NCI-H128 (cell line): ENCODE data around the gene BMP8A.
"Not testable (repeated sequence)": the region's sequence is repeated elsewhere in the genome, so short reads cannot be mapped to it uniquely, and the experiment has no call there.

Source experiments
- DNase-seq: peaks from one replicate; lab custom pipeline; 2025; ENCODE audit not compliant: unreplicated experiment; lab: John Stamatoyannopoulos, UW

BMP8A gene

GRCh38 chr1:39481289-39481688, 10.1 kb upstream of the BMP8A start:
- no peak for DNase-seq

DNA sequence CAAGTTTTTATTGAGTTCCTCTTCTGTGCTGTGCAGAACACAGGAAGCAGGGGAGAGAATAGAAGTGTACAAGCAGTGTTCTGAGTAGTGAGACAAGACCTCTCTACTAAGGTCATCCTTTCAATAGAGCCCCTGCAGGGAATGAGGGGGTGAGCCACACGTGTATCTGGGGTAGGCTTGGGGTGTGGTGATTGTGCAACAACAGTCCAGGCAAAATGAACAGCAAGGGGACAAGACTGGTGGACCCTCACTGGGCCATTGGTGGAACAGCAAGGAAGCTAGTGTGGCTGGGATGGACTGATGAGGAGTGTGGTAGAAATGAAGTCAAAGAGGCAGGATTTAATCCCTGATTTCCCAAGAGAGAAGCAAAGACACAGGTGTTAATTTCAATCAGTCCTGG, 8.2 kb upstream of the BMP8A start:
- DNase-seq: no peak

GRCh38 chr1:39484564-39484963, 6.9 kb upstream of the BMP8A start:
- DNase-seq: no peak

DNA sequence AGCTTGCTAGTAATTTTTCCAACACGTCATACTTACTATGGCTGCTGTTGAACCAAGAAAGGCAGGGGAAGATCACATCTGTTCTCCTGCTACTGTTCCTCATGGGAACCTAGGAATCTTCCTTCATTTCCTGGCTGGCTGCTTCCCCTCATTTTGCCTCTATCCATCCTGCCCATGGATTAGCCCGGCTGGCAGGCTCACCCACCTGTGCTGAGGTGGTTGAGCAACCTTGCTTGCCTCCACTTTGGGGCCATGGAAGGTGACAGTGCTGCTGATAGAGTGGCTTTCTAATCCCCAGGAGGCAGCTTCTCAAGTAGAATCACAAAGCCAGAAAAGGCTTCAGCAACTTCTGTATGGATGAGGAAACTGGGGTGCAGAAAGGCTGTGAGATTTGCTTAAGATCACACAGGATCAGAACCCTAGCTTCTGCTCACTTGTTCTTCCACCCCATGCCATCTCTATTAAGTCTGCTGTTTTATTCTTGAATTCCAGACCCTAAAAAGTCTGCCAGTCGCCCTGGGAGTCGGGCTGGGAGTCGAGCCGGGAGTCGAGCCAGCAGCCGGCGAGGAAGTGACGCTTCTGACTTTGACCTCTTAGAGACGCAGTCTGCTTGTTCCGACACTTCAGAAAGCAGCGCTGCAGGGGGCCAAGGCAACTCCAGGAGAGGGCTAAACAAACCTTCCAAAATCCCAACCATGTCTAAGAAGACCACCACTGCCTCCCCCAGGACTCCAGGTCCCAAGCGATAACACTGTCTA, 6.2 kb upstream of the BMP8A start:
- DNase-seq: no peak

DNA sequence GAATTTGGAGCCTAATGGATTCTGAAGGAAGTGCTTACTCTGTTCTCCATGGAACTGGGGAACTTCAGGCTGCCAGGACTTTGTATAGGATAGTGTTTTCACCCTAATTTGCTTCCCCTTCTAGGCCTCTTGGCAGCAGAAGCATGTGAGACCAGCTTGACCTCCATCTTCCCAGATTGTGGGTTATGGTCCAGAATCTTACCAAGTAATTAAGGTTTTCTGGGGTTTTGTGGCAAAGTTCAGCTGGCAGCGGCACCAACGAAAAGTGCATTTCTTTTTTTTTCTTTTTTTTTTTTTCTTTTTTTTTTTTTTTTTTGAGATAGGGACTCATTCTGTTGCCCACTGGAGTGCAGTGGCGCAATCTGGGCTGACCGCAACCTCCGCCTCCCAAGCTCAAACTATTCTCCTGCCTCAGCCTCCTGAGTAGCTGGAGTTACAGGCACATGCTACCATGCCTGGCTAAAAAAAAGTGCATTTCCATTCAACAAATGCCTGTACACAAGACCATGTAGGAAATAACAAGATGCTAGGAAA, 3.4 kb upstream of the BMP8A start:
- DNase-seq: no peak

- no peak for DNase-seq
These were observed 2.5 kb upstream of the BMP8A start for GRCh38 chr1:39488793-39489566.

GRCh38 chr1:39489567-39490239, 1.7 kb upstream of the BMP8A start:
- DNase-seq: no peak

- no peak for DNase-seq
These were observed 765 bp upstream of the BMP8A start for GRCh38 chr1:39490596-39491145.

DNA sequence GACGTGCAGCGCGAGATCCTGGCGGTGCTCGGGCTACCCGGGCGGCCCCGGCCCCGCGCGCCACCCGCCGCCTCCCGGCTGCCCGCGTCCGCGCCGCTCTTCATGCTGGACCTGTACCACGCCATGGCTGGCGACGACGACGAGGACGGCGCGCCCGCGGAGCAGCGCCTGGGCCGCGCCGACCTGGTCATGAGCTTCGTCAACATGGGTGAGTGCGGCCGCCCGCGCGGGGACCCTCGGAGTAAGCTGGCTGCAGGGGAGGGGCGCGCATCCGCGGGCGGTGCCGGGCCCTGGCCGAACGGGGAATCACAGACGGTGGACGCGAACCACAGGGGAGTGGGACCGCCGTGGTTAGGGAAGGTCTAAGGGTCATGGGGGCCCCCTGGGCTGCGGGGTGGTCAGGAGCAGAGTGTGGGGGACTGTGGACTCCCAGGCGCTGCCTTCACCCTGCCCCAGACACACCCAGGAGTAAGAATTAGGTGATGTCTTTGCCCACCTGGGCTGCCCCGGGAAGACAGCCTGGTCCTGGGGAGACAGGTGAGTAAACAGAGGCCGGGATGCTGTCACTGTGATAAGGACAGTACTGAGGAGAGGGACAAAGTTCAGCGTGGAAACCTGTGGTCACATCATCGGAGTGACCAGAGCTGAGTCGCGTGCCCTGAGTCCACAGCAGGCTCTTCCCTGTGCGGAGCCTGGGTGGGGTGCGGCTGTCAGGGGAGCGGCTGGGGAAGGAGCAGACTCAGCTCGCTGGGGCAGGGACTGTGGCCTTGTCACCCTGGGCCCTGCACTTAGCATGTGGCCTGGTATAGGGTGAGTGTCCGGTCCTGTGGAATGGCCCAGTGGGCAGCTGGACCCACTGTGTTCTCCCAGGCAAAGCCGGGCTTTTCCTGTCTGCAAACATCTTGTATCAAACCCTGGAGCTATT, 944 bp downstream of the BMP8A start:
- DNase-seq: not testable (repeated sequence)

GRCh38 chr1:39493043-39493810, 1.8 kb downstream of the BMP8A start:
- DNase-seq: not testable (repeated sequence)

DNA sequence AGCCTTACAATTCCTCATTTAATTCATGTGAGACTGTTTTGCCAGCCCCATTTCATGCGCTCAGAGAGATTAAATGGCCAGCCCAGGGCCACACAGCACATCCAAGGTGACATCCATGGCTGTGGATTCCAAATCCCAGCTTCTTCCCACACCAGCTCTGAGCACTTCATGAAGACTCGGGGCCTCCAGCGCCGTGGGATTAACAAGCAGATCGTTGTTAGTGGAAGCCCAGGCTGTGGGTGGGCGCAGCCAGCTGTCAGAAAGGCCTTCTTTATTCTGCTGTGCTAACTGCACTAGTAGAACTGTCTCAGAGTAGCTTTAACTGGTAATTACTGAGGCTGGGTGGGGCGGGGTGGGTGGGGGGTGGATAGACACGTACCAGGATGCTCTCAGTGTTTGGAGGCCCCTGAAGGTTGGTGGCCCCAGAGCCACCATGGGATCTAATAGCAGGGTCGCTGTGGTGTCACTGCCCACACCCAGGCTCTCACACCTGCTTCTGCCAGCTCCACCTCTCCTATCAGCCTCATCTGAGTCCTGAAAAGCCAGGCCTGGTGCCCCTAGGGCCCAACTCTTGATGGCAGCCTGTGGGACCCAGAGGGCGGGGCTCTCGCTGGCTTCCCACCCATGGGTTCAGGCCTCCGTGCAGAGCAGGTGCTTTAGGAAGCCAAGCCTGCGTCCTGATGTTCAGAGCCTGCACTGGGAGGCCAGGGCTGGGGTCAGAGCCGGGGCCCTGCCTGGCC, 3.4 kb downstream of the BMP8A start:
- DNase-seq: no peak

- DNase-seq: not testable (repeated sequence)
These were observed 5.1 kb downstream of the BMP8A start for GRCh38 chr1:39496520-39496919.

- DNase-seq: no peak
These were observed 6.1 kb downstream of the BMP8A start for GRCh38 chr1:39497585-39497984.

- not testable (repeated sequence) for DNase-seq
These were observed 6.8 kb downstream of the BMP8A start for GRCh38 chr1:39498096-39498710.

- not testable (repeated sequence) for DNase-seq
These were observed 7.4 kb downstream of the BMP8A start for GRCh38 chr1:39498821-39499220.

GRCh38 chr1:39499668-39500067, 8.2 kb downstream of the BMP8A start:
- DNase-seq: no peak

DNA sequence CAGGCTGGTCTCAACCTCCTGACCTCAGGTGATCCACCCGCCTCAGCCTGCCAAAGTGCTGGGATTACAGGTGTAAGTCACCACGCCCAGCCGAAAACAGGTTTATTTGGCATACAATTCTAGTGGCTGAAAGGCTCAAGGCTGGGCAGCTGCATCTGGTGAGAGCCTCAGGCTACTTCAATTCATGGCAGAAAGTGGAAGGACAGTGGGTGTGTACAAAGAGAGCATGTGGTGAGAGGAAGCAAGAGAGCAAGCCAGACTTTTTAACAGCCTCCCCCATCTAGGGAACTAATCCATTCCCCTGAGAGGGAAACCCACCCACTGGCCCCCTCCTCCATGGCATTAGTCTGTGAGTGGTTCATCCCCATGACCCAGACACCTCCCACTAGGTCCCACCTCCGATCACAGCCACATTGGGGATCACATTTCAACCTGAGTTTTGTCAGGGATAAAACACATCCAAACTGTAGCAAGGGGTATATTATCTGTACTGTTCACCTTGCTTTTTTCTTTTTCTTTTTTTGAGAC, 9.5 kb downstream of the BMP8A start:
- DNase-seq: no peak

DNA sequence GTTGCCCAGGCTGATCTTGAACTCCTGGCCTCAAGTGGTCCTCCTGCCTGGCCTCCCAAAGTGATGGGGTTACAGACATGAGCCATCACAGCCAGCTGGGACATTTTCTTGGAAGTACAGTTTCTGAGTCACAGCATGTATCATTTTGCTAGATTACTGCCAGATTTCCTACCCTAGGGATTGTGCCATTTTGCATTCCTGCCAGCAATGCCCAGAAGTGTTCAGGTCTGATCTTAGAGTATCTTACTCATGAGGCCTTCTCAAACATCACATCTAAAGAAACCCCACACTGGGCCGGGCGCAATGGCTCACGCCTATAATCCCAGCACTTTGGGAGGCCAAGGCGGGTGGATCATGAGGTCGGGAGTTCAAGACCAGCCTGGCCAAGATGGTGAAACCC, 10.2 kb downstream of the BMP8A start:
- DNase-seq: no peak
